Liver (tissue), 9 donors: ENCODE data around the gene MYBPC1. TPM values are rescaled to one million over a fixed set of nuclear protein-coding genes. Genes with fewer than 3 reads are reported as not detected.

Experiments
- DNase-seq: peaks from one replicate; pipeline ENCODE4 v3.0.0-alpha.2; 2017; ENCODE audit warnings: low spot score
- H3K27ac ChIP-seq, 2 donors: one replicate each; pipeline ENCODE4 v1.7.0; 2013; ENCODE audit warnings: inconsistent platforms in 2 of 2, low read length in 2 of 2, control low read depth in 1 of 2, low read depth in 1 of 2, mild to moderate bottlenecking in 1 of 2
- H3K27me3 ChIP-seq, 4 donors: one replicate each; pipeline versions ENCODE4 v1.6.1 to v1.7.0; 2013; ENCODE audit warnings: low read length in 3 of 4, inconsistent platforms in 1 of 4, mild to moderate bottlenecking in 1 of 4, moderate library complexity in 1 of 4; ENCODE audit not compliant: control insufficient read depth in 4 of 4, insufficient read depth in 4 of 4
- H3K36me3 ChIP-seq, 4 donors: one replicate each; pipeline versions ENCODE4 v1.6.1 to v1.7.0; 2013; ENCODE audit warnings: low read length in 3 of 4, mild to moderate bottlenecking in 3 of 4, low read depth in 1 of 4, moderate library complexity in 1 of 4; ENCODE audit not compliant: control insufficient read depth in 4 of 4, insufficient read depth in 3 of 4
- H3K4me1 ChIP-seq, 4 donors: one replicate each; pipeline versions ENCODE4 v1.6.1 to v1.7.0; 2013; ENCODE audit warnings: low read length in 3 of 4, mild to moderate bottlenecking in 3 of 4, moderate library complexity in 1 of 4; ENCODE audit not compliant: control insufficient read depth in 4 of 4, insufficient read depth in 4 of 4
- H3K4me3 ChIP-seq, 3 donors: one replicate each; pipeline versions ENCODE4 v1.6.1 to v1.7.0; 2013; ENCODE audit warnings: low read length in 3 of 3, control low read depth in 1 of 3, low read depth in 1 of 3, mild to moderate bottlenecking in 1 of 3
- H3K9ac ChIP-seq, 2 donors: one replicate each; pipeline ENCODE4 v1.7.0; 2013; ENCODE audit warnings: low read length in 2 of 2, mild to moderate bottlenecking in 2 of 2, moderate library complexity in 2 of 2, control low read depth in 1 of 2, low read depth in 1 of 2
- H3K9me3 ChIP-seq, 4 donors: one replicate each; pipeline versions ENCODE4 v1.6.1 to v1.7.0; 2013; ENCODE audit warnings: low read length in 3 of 4; ENCODE audit not compliant: control insufficient read depth in 4 of 4
- EGR1 ChIP-seq, 2 donors: IDR thresholded peaks; 2 replicates each; pipeline ENCODE4 v1.6.1; 2016 to 2018; ENCODE audit warnings: antibody characterized with exemption in 2 of 2, low read depth in 2 of 2
- FOXA1 ChIP-seq: IDR thresholded peaks from 2 replicates; pipeline ENCODE4 v1.6.1; 2016; ENCODE audit warnings: antibody characterized with exemption
- FOXA2 ChIP-seq: IDR thresholded peaks from 2 replicates; pipeline ENCODE4 v1.6.1; 2016; ENCODE audit warnings: antibody characterized with exemption
- GABPA ChIP-seq, 2 donors: IDR thresholded peaks in 1 of 2; conservative IDR thresholded peaks in 1 of 2; 2 replicates each; pipeline ENCODE4 v1.6.1; 2016; ENCODE audit warnings: antibody characterized with exemption in 2 of 2, mild to moderate bottlenecking in 1 of 2, moderate library complexity in 1 of 2
- HNF4A ChIP-seq, 2 donors: conservative IDR thresholded peaks; 2 replicates each; pipeline ENCODE4 v1.6.1; 2016; ENCODE audit warnings: antibody characterized with exemption in 2 of 2, mild to moderate bottlenecking in 2 of 2
- HNF4G ChIP-seq: IDR thresholded peaks from 2 replicates; pipeline ENCODE4 v1.6.1; 2016; ENCODE audit warnings: antibody characterized with exemption
- JUND ChIP-seq, 2 donors: IDR thresholded peaks; 2 replicates each; pipeline ENCODE4 v1.6.1; 2016; ENCODE audit warnings: antibody characterized with exemption in 2 of 2
- NR2F2 ChIP-seq: IDR thresholded peaks from 2 replicates; pipeline ENCODE4 v1.6.1; 2016; ENCODE audit warnings: antibody characterized with exemption
- RAD21 ChIP-seq, 2 donors: IDR thresholded peaks; 2 replicates each; pipeline ENCODE4 v1.6.1; 2016; ENCODE audit warnings: antibody characterized with exemption in 2 of 2, mild to moderate bottlenecking in 2 of 2
- RXRA ChIP-seq, 2 donors: IDR thresholded peaks; 2 replicates each; pipeline ENCODE4 v1.6.1; 2017 to 2018; ENCODE audit warnings: antibody characterized with exemption in 2 of 2, mild to moderate bottlenecking in 1 of 2
- TAF1 ChIP-seq: conservative IDR thresholded peaks from 2 replicates; pipeline ENCODE4 v1.6.1; 2016; ENCODE audit warnings: antibody characterized with exemption, mild to moderate bottlenecking
- YY1 ChIP-seq: IDR thresholded peaks from 2 replicates; pipeline ENCODE4 v1.6.1; 2016; ENCODE audit warnings: antibody characterized with exemption, mild to moderate bottlenecking
- WGBS: extraction: QIAGEN DNeasy Blood & Tissue Kit; methylation state at CpG from one replicate; pipeline ENCODE4 v1.1.7; 2013; 5-methylcytosine and 5-hydroxymethylcytosine counted together
- polyA plus RNA-seq, 2 donors: library from polyadenylated mRNA; stranded (reverse) in 1 of 2; unstranded in 1 of 2; fragments of 200-250 nt in 1 of 2; fragments of >200 nt in 1 of 2; fragmentation: Nextera tagmentation in 1 of 2; extraction: Ambion mirVana in 1 of 2; gene quantifications; one replicate each; pipeline versions ENCODE4 v1.2.1 to v1.2.3, GENCODE V29; 2013 to 2015
- total RNA-seq, 2 donors: library from RNA; depleted of rRNA; stranded (reverse); fragments of >200 nt; gene quantifications; one replicate each; pipeline ENCODE4 v1.2.3, GENCODE V29; 2014
- TF ChIP-seq, protein P1 (sequence below): IDR thresholded peaks from 2 replicates; pipeline ENCODE4 v1.6.1; 2016; ENCODE audit warnings: antibody characterized with exemption
- TF ChIP-seq, protein P2 (sequence below): IDR thresholded peaks from 2 replicates; pipeline ENCODE4 v1.6.1; 2016; ENCODE audit warnings: antibody characterized with exemption
- TF ChIP-seq, protein P3 (sequence below): fragments of 150-350 bp; IDR thresholded peaks from 2 replicates; pipeline ENCODE4 v1.5.1; 2017; ENCODE audit warnings: improper control_type of control experiment, low read depth, low read length; ENCODE audit not compliant: missing input control
- TF ChIP-seq, protein P4 (sequence below): IDR thresholded peaks from 2 replicates; pipeline ENCODE4 v1.6.1; 2016; ENCODE audit warnings: antibody characterized with exemption, mild to moderate bottlenecking
- TF ChIP-seq, protein P5 (sequence below): IDR thresholded peaks from 2 replicates; pipeline ENCODE4 v1.6.1; 2016; ENCODE audit warnings: antibody characterized with exemption
- donor health status: healthy.
- donor health status: healthy.
- donor health status: healthy.
- donor health status: healthy.
- donor health status: healthy.

The MYBPC1 gene
- total and polyA plus RNA-seq, 4 donors, result under 0.01 TPM; not detected in 3

DNA sequence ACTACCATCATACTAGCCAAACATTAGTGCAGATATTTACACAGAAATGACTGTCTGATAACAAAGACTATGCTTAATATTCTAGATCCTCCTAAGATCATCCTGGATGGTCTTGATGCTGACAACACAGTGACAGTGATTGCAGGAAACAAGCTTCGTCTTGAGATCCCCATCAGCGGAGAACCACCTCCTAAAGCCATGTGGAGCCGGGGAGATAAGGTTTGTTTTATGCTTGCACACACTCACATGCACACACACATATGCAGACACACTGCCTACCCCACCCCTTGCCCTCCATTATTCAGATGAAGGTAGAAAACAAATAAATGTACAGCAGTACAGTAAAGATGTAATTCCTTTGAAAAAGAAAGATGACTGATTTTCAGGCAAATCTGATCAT is 58.3 kb downstream of the MYBPC1 start:
- Histone ChIP-seq H3K4me1 (no peaks in the 10 kb centered on the region), H3K36me3 (no peaks in the 10 kb centered on the region), H3K9me3 (no peaks in the 10 kb centered on the region), H3K27ac (no peak overlapping the region), H3K27me3 (no peaks in the 10 kb centered on the region), H3K4me3 (no peak overlapping the region), H3K9ac (no peak overlapping the region)
- 80% methylated on average over 3 of the region's 3 CpGs for WGBS
- TF ChIP-seq JUND (IDR thresholded peaks at IDR 0.05), result no peak
- TF ChIP-seq, protein P1, sequence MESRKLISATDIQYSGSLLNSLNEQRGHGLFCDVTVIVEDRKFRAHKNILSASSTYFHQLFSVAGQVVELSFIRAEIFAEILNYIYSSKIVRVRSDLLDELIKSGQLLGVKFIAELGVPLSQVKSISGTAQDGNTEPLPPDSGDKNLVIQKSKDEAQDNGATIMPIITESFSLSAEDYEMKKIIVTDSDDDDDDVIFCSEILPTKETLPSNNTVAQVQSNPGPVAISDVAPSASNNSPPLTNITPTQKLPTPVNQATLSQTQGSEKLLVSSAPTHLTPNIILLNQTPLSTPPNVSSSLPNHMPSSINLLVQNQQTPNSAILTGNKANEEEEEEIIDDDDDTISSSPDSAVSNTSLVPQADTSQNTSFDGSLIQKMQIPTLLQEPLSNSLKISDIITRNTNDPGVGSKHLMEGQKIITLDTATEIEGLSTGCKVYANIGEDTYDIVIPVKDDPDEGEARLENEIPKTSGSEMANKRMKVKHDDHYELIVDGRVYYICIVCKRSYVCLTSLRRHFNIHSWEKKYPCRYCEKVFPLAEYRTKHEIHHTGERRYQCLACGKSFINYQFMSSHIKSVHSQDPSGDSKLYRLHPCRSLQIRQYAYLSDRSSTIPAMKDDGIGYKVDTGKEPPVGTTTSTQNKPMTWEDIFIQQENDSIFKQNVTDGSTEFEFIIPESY, result no peak
- TF ChIP-seq, protein P2, sequence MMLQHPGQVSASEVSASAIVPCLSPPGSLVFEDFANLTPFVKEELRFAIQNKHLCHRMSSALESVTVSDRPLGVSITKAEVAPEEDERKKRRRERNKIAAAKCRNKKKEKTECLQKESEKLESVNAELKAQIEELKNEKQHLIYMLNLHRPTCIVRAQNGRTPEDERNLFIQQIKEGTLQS, result no peak
- TF ChIP-seq HNF4A (conservative IDR thresholded peaks at IDR 0.05), result no peak
- no peak for TF ChIP-seq RXRA (IDR thresholded peaks at IDR 0.05)
- TF ChIP-seq, protein P3, sequence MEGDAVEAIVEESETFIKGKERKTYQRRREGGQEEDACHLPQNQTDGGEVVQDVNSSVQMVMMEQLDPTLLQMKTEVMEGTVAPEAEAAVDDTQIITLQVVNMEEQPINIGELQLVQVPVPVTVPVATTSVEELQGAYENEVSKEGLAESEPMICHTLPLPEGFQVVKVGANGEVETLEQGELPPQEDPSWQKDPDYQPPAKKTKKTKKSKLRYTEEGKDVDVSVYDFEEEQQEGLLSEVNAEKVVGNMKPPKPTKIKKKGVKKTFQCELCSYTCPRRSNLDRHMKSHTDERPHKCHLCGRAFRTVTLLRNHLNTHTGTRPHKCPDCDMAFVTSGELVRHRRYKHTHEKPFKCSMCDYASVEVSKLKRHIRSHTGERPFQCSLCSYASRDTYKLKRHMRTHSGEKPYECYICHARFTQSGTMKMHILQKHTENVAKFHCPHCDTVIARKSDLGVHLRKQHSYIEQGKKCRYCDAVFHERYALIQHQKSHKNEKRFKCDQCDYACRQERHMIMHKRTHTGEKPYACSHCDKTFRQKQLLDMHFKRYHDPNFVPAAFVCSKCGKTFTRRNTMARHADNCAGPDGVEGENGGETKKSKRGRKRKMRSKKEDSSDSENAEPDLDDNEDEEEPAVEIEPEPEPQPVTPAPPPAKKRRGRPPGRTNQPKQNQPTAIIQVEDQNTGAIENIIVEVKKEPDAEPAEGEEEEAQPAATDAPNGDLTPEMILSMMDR, result no peak
- TF ChIP-seq, protein P4, sequence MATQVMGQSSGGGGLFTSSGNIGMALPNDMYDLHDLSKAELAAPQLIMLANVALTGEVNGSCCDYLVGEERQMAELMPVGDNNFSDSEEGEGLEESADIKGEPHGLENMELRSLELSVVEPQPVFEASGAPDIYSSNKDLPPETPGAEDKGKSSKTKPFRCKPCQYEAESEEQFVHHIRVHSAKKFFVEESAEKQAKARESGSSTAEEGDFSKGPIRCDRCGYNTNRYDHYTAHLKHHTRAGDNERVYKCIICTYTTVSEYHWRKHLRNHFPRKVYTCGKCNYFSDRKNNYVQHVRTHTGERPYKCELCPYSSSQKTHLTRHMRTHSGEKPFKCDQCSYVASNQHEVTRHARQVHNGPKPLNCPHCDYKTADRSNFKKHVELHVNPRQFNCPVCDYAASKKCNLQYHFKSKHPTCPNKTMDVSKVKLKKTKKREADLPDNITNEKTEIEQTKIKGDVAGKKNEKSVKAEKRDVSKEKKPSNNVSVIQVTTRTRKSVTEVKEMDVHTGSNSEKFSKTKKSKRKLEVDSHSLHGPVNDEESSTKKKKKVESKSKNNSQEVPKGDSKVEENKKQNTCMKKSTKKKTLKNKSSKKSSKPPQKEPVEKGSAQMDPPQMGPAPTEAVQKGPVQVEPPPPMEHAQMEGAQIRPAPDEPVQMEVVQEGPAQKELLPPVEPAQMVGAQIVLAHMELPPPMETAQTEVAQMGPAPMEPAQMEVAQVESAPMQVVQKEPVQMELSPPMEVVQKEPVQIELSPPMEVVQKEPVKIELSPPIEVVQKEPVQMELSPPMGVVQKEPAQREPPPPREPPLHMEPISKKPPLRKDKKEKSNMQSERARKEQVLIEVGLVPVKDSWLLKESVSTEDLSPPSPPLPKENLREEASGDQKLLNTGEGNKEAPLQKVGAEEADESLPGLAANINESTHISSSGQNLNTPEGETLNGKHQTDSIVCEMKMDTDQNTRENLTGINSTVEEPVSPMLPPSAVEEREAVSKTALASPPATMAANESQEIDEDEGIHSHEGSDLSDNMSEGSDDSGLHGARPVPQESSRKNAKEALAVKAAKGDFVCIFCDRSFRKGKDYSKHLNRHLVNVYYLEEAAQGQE, result no peak
- TF ChIP-seq FOXA1, result no peak
- TF ChIP-seq RAD21 (IDR thresholded peaks at IDR 0.05), result no peak
- no peak for TF ChIP-seq NR2F2
- no peak for TF ChIP-seq TAF1
- TF ChIP-seq HNF4G, result no peak
- TF ChIP-seq FOXA2, result no peak
- TF ChIP-seq YY1, result no peak
- no peak for TF ChIP-seq GABPA (IDR thresholded peaks at IDR 0.05 in 1 of 2, conservative IDR thresholded peaks at IDR 0.05 in 1 of 2)
- TF ChIP-seq, protein P5, sequence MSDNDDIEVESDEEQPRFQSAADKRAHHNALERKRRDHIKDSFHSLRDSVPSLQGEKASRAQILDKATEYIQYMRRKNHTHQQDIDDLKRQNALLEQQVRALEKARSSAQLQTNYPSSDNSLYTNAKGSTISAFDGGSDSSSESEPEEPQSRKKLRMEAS, result no peak
- no peak for DNase-seq

DNA sequence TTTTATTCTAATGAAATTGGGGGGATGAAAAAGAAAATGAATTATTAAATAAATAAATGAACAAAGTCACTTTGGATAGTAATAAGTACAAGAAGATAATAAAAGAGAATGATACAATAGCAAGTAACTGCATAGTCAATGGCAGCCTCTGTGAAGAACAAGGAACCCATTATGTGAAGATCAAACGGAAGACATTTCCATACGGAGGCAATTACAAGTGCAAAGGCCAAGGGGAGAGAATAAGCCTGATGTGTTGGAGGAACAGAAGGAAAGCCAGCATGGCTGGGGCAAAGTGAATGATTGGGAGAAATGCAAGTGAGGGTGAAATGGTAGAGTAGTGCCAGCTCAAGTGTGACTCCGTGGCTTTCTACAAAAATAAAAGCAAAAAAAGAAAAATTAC is 58.7 kb downstream of the MYBPC1 start:
- H3K27me3 ChIP-seq, result no peaks in the 10 kb centered on the region
- no peak overlapping the region for H3K9ac ChIP-seq
- TF ChIP-seq, protein P5, result no peak
- TF ChIP-seq RAD21 (IDR thresholded peaks at IDR 0.05) (no peak), FOXA1 (no peak), FOXA2 (no peak), RXRA (IDR thresholded peaks at IDR 0.05) (no peak), HNF4A (conservative IDR thresholded peaks at IDR 0.05) (no peak), EGR1 (IDR thresholded peaks at IDR 0.05; ENCODE audit: low read depth in 2 of 2) (no peak), HNF4G (no peak)
- TF ChIP-seq, protein P2, result no peak
- no peak overlapping the region for H3K27ac ChIP-seq
- no peaks in the 10 kb centered on the region for H3K4me1 ChIP-seq
- no peaks in the 10 kb centered on the region for H3K36me3 ChIP-seq
- WGBS, result 48% methylated on average over 3 of the region's 3 CpGs
- no peak overlapping the region for H3K4me3 ChIP-seq
- DNase-seq, result no peak
- no peaks in the 10 kb centered on the region for H3K9me3 ChIP-seq
